ENCODE measurements around the gene FBXO47. TPM values are rescaled to one million over a fixed set of nuclear protein-coding genes. Genes with fewer than 3 reads are reported as not detected.
"Not testable (repeated sequence)": the region's sequence is repeated elsewhere in the genome, so short reads cannot be mapped to it uniquely, and the experiment has no call there.

FBXO47 gene
- total RNA-seq, 1 donor from 2014 or later = 0.09 TPM

GRCh38 chr17:38922538-38923297 is 44.5 kb downstream of the FBXO47 start:
- peak; percentile 57 for DNase-seq
- Mint-ChIP-seq H3K4me1 (peaks cover 31% of the 10 kb centered on the region), H3K27me3 (no peaks in the 10 kb centered on the region), H3K9me3 (no peaks in the 10 kb centered on the region), H3K36me3 (ENCODE audit: low read depth) (peaks cover 24% of the 10 kb centered on the region), H3K4me3 (no peak overlapping the region), H3K27ac (no peak overlapping the region)
- intact Hi-C loops (cut with micrococcal nuclease) = no loop called here

GRCh38 chr17:38921756-38922411 is 45.3 kb downstream of the FBXO47 start:
- H3K9me3 Mint-ChIP-seq = no peaks in the 10 kb centered on the region
- peaks cover 31% of the 10 kb centered on the region for H3K4me1 Mint-ChIP-seq
- H3K27me3 Mint-ChIP-seq = no peaks in the 10 kb centered on the region
- peaks cover 29% of the 10 kb centered on the region for H3K36me3 Mint-ChIP-seq (ENCODE audit: low read depth)
- H3K4me3 Mint-ChIP-seq = no peak overlapping the region
- peak overlapping the region; percentile 14 for H3K27ac Mint-ChIP-seq
- intact Hi-C loops (cut with micrococcal nuclease) = no loop called here
- peak; percentile 53 for DNase-seq

GRCh38 chr17:38920374-38921291 is 46.6 kb downstream of the FBXO47 start:
- Mint-ChIP-seq H3K9me3 (no peaks in the 10 kb centered on the region), H3K27me3 (no peaks in the 10 kb centered on the region), H3K27ac (peak overlapping the region; percentile 39), H3K36me3 (ENCODE audit: low read depth) (peaks cover 31% of the 10 kb centered on the region), H3K4me1 (peaks cover 21% of the 10 kb centered on the region), H3K4me3 (no peak overlapping the region)
- DNase-seq = no peak
- intact Hi-C loops (cut with micrococcal nuclease) = no loop called here

GRCh38 chr17:38919316-38920078 is 47.7 kb downstream of the FBXO47 start:
- peaks cover 32% of the 10 kb centered on the region for H3K36me3 Mint-ChIP-seq (ENCODE audit: low read depth)
- no peak for DNase-seq
- H3K27ac Mint-ChIP-seq = peak overlapping the region; percentile 39
- intact Hi-C loops (cut with micrococcal nuclease) = no loop called here
- H3K27me3 Mint-ChIP-seq = no peaks in the 10 kb centered on the region
- H3K4me1 Mint-ChIP-seq = peaks cover 11% of the 10 kb centered on the region
- no peaks in the 10 kb centered on the region for H3K9me3 Mint-ChIP-seq
- H3K4me3 Mint-ChIP-seq = no peak overlapping the region

GRCh38 chr17:38918916-38919315 is 48.3 kb downstream of the FBXO47 start:
- peaks cover 11% of the 10 kb centered on the region for H3K4me1 Mint-ChIP-seq
- H3K36me3 Mint-ChIP-seq (ENCODE audit: low read depth) = peaks cover 37% of the 10 kb centered on the region
- H3K27ac Mint-ChIP-seq = no peak overlapping the region
- no peaks in the 10 kb centered on the region for H3K27me3 Mint-ChIP-seq
- intact Hi-C loops (cut with micrococcal nuclease) = no loop called here
- DNase-seq = no peak
- no peaks in the 10 kb centered on the region for H3K9me3 Mint-ChIP-seq
- H3K4me3 Mint-ChIP-seq = no peak overlapping the region

GRCh38 chr17:38918129-38918913 is 48.9 kb downstream of the FBXO47 start:
- no peak for DNase-seq
- Mint-ChIP-seq H3K27me3 (no peaks in the 10 kb centered on the region), H3K4me3 (no peak overlapping the region), H3K9me3 (no peaks in the 10 kb centered on the region), H3K4me1 (peaks cover 11% of the 10 kb centered on the region), H3K27ac (no peak overlapping the region), H3K36me3 (ENCODE audit: low read depth) (peaks cover 38% of the 10 kb centered on the region)
- intact Hi-C loops (cut with micrococcal nuclease) = no loop called here

- peaks cover 42% of the 10 kb centered on the region for H3K36me3 Mint-ChIP-seq (ENCODE audit: low read depth)
- intact Hi-C loops (cut with micrococcal nuclease) = no loop called here
- DNase-seq = no peak
- H3K27ac Mint-ChIP-seq = peak overlapping the region; percentile 9
- H3K9me3 Mint-ChIP-seq = no peaks in the 10 kb centered on the region
- no peaks in the 10 kb centered on the region for H3K27me3 Mint-ChIP-seq
- H3K4me1 Mint-ChIP-seq = peaks cover 11% of the 10 kb centered on the region
- H3K4me3 Mint-ChIP-seq = no peak overlapping the region
These were observed 49.9 kb downstream of the FBXO47 start for GRCh38 chr17:38917259-38917658.

- H3K9me3 Mint-ChIP-seq = no peaks in the 10 kb centered on the region
- no peak for DNase-seq
- peak overlapping the region; percentile 9 for H3K27ac Mint-ChIP-seq
- H3K27me3 Mint-ChIP-seq = no peaks in the 10 kb centered on the region
- H3K36me3 Mint-ChIP-seq (ENCODE audit: low read depth) = peaks cover 42% of the 10 kb centered on the region
- peaks cover 11% of the 10 kb centered on the region for H3K4me1 Mint-ChIP-seq
- intact Hi-C loops (cut with micrococcal nuclease) = no loop called here
- no peak overlapping the region for H3K4me3 Mint-ChIP-seq
These were observed 50.4 kb downstream of the FBXO47 start for GRCh38 chr17:38916771-38917170.

- intact Hi-C loops (cut with micrococcal nuclease) = no loop called here
- Mint-ChIP-seq H3K4me3 (no peak overlapping the region), H3K4me1 (peaks cover 8% of the 10 kb centered on the region), H3K36me3 (ENCODE audit: low read depth) (peaks cover 43% of the 10 kb centered on the region), H3K9me3 (no peaks in the 10 kb centered on the region), H3K27ac (no peak overlapping the region), H3K27me3 (no peaks in the 10 kb centered on the region)
- no peak for DNase-seq
These were observed 51.6 kb downstream of the FBXO47 start for GRCh38 chr17:38915639-38915995.

- Mint-ChIP-seq H3K4me1 (peaks cover 8% of the 10 kb centered on the region), H3K27me3 (no peaks in the 10 kb centered on the region), H3K36me3 (ENCODE audit: low read depth) (peaks cover 40% of the 10 kb centered on the region), H3K27ac (peak overlapping the region; percentile 34), H3K4me3 (no peak overlapping the region), H3K9me3 (no peaks in the 10 kb centered on the region)
- intact Hi-C loops (cut with micrococcal nuclease) = no loop called here
- no peak for DNase-seq
These were observed 52.2 kb downstream of the FBXO47 start for GRCh38 chr17:38914741-38915638.

GRCh38 chr17:38912221-38912813 is 54.9 kb downstream of the FBXO47 start:
- Mint-ChIP-seq H3K27me3 (no peaks in the 10 kb centered on the region), H3K27ac (no peak overlapping the region), H3K36me3 (ENCODE audit: low read depth) (peaks cover 27% of the 10 kb centered on the region), H3K9me3 (no peaks in the 10 kb centered on the region), H3K4me1 (peaks cover 7% of the 10 kb centered on the region), H3K4me3 (no peak overlapping the region)
- no peak for DNase-seq
- intact Hi-C loops (cut with micrococcal nuclease) = no loop called here

GRCh38 chr17:38911731-38912081 is 55.5 kb downstream of the FBXO47 start:
- intact Hi-C loops (cut with micrococcal nuclease); H3K4me1 Mint-ChIP-seq; DNase-seq; H3K4me3 Mint-ChIP-seq; H3K27me3 Mint-ChIP-seq; H3K9me3 Mint-ChIP-seq; H3K27ac Mint-ChIP-seq: not testable (repeated sequence)
- H3K36me3 Mint-ChIP-seq (ENCODE audit: low read depth) = peaks cover 25% of the 10 kb centered on the region

All from activated CD4-positive, alpha-beta T cell treated with anti-CD3 and anti-CD28 coated beads, Interleukin-2, amount 10 ng/mL, durations not matched to agents 24 days and 14 days (primary cell).